ENCODE data around the gene KIAA1217.

Gene KIAA1217

GRCh38 chr10:24378126-24378920, 169.4 kb downstream of the KIAA1217 start:
- DNase-seq, result no peak

GRCh38 chr10:24381235-24382010, 172.5 kb downstream of the KIAA1217 start:
- DNase-seq, result no peak

- DNase-seq, result no peak
Measured at GRCh38 chr10:24382045-24382444, 173.1 kb downstream of the KIAA1217 start.

GRCh38 chr10:24382596-24382978, 173.6 kb downstream of the KIAA1217 start:
- DNase-seq, result no peak

GRCh38 chr10:24382979-24383663, 174.2 kb downstream of the KIAA1217 start:
- DNase-seq, result no peak

GRCh38 chr10:24383681-24384106, 174.8 kb downstream of the KIAA1217 start:
- no peak for DNase-seq

GRCh38 chr10:24384954-24385353, 176.0 kb downstream of the KIAA1217 start:
- DNase-seq, result no peak

GRCh38 chr10:24385776-24386175, 176.8 kb downstream of the KIAA1217 start:
- DNase-seq, result no peak

GRCh38 chr10:24390146-24390700, 181.3 kb downstream of the KIAA1217 start:
- no peak for DNase-seq

- DNase-seq, result no peak
Measured at GRCh38 chr10:24390746-24391145, 181.8 kb downstream of the KIAA1217 start.

GRCh38 chr10:24393201-24393600, 184.3 kb downstream of the KIAA1217 start:
- no peak for DNase-seq

- DNase-seq, result no peak
Measured at GRCh38 chr10:24394461-24395190, 185.7 kb downstream of the KIAA1217 start.

- DNase-seq, result no peak
Measured at GRCh38 chr10:24396396-24396795, 187.5 kb downstream of the KIAA1217 start.

GRCh38 chr10:24397662-24398061, 188.7 kb downstream of the KIAA1217 start:
- DNase-seq, result no peak

- no peak for DNase-seq
Measured at GRCh38 chr10:24404567-24404966, 195.6 kb downstream of the KIAA1217 start.

- no peak for DNase-seq
Measured at GRCh38 chr10:24405635-24406034, 196.7 kb downstream of the KIAA1217 start.

GRCh38 chr10:24406809-24407483, 198.0 kb downstream of the KIAA1217 start:
- no peak for DNase-seq

GRCh38 chr10:24407928-24408327, 199.0 kb downstream of the KIAA1217 start:
- no peak for DNase-seq

GRCh38 chr10:24408365-24408764, 199.4 kb downstream of the KIAA1217 start:
- DNase-seq, result no peak

GRCh38 chr10:24414597-24414996, 205.7 kb downstream of the KIAA1217 start:
- no peak for DNase-seq

- DNase-seq, result no peak
Measured at GRCh38 chr10:24415455-24416125, 206.7 kb downstream of the KIAA1217 start.

All from activated CD8-positive, alpha-beta memory T cell treated with anti-CD3 and anti-CD28 coated beads for 24 hours (primary cell).